Progenitor cell of endocrine pancreas (in vitro differentiated cells): ENCODE results near the gene CYSRT1. TPM values are rescaled to one million over a fixed set of nuclear protein-coding genes. Genes with fewer than 3 reads are reported as not detected.
A peak's percentile ranks its signal among the peaks of the same experiment; 100 is the strongest.

ENCODE experiments used
- DNase-seq: peaks from one replicate; pipeline ENCODE4 v3.0.0; 2021; ENCODE audit warnings: low spot score; ENCODE audit not compliant: unreplicated experiment
- H3K27ac Mint-ChIP-seq: 2 replicates; pipeline ENCODE4 v1.8.0; 2021; ENCODE audit warnings: mild to moderate bottlenecking, moderate library complexity, mixed read lengths
- H3K27me3 Mint-ChIP-seq: 2 replicates; pipeline ENCODE4 v1.8.0; 2021; ENCODE audit warnings: mixed read lengths
- H3K36me3 Mint-ChIP-seq: 2 replicates; pipeline ENCODE4 v1.8.0; 2022; ENCODE audit warnings: mixed read lengths; ENCODE audit not compliant: insufficient read depth
- H3K4me1 Mint-ChIP-seq: 2 replicates; pipeline ENCODE4 v1.8.0; 2021; ENCODE audit warnings: low read depth, mixed read lengths
- H3K4me3 Mint-ChIP-seq: 2 replicates; pipeline ENCODE4 v1.8.0; 2021; ENCODE audit warnings: low read depth, mild to moderate bottlenecking, moderate library complexity, mixed read lengths
- H3K9me3 Mint-ChIP-seq: 2 replicates; pipeline ENCODE4 v1.8.0; 2021; ENCODE audit warnings: low read depth, mixed read lengths
- CTCF ChIP-seq: fragments of 200-600 bp; sonication (generic); IDR thresholded peaks from one replicate; pipeline ENCODE4 v1.5.0; 2021; ENCODE audit warnings: antibody characterized with exemption, mild to moderate bottlenecking; ENCODE audit not compliant: unreplicated experiment
- total RNA-seq: library from RNA; stranded (reverse); gene quantifications from 2 replicates; pipeline ENCODE4 v1.2.1, GENCODE V29; 2021

The CYSRT1 gene
- total RNA-seq, 1 donor from 2014 or later = 2.7 TPM

- Mint-ChIP-seq H3K9me3 (no peaks in the 10 kb centered on the region), H3K27me3 (no peaks in the 10 kb centered on the region), H3K27ac (peak within 1 kb of the TSS; percentile 96), H3K4me1 (peaks cover 10% of the 10 kb centered on the region), H3K4me3 (peak within 1 kb of the TSS; percentile 78), H3K36me3 (peaks cover 1% of the 10 kb centered on the region)
- TF ChIP-seq CTCF = peak; percentile 19
- peak; percentile 50 for DNase-seq
Observed at GRCh38 chr9:137222190-137223077, 2.5 kb upstream of the CYSRT1 start, which contains the start of gene RNF208. RNF208 (minus strand) TSS chr9:137222240; CDS start chr9:137221212, 1,028 bp downstream.

DNA sequence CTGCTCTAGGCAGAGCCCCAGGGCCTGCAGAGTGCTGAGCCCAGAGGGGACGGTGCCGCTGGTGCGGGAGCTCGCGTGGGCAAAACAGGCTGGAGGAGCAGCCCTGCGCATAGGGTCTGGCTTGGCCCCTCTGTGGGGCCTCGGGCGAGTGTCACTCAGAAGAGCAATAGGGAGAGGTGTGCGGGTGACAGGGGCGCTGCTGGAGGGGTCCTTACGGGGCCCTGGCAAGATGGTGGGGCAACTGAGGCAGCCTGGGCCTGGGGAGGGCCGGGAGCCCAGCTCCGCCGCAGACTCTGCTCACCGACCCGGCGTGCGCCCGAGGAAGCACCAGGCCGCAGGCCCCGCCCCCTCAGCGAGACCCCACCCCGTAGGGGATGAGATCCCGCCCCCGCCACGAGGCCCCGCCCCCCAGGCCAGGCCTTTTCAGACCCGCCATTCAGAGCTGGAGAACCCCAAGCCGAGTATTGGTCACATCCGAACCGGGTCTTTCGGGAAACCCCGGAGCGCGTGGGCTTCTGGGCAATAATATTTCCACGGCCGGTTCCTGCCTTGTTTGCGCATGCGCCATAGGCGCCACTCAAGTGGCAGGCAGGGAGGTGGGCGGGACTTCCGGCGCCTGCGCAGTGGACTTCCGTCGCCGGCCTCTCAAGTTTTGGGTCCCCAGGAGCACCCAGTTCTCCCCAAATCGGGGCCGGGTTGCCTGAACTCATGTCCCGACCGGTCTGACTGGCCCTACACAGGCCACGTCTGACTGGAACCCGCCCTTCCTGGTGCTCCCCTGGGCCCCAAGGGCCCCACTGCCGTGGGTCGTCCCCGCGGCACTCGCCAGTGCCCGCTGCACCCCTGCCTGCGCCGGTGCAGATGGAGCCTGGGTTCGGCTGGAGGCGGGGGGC lies 1.6 kb upstream of the CYSRT1 start:
- peaks cover 1% of the 10 kb centered on the region for H3K36me3 Mint-ChIP-seq
- H3K27me3 Mint-ChIP-seq = no peaks in the 10 kb centered on the region
- H3K4me1 Mint-ChIP-seq = peaks cover 13% of the 10 kb centered on the region
- peak overlapping the region; percentile 96 for H3K27ac Mint-ChIP-seq
- peak; percentile 90 for DNase-seq
- no peak for TF ChIP-seq CTCF
- H3K9me3 Mint-ChIP-seq = no peaks in the 10 kb centered on the region
- H3K4me3 Mint-ChIP-seq = peak overlapping the region; percentile 78

GRCh38 chr9:137225699-137226331 lies 841 bp downstream of the CYSRT1 start:
- DNase-seq = no peak
- Mint-ChIP-seq H3K27ac (no peak overlapping the region), H3K4me3 (no peak overlapping the region), H3K27me3 (no peaks in the 10 kb centered on the region), H3K9me3 (no peaks in the 10 kb centered on the region), H3K4me1 (peaks cover 9% of the 10 kb centered on the region), H3K36me3 (no peaks in the 10 kb centered on the region)
- no peak for TF ChIP-seq CTCF

- Mint-ChIP-seq H3K4me3 (no peak overlapping the region), H3K4me1 (peaks cover 9% of the 10 kb centered on the region), H3K27me3 (no peaks in the 10 kb centered on the region), H3K27ac (no peak overlapping the region), H3K9me3 (no peaks in the 10 kb centered on the region), H3K36me3 (no peaks in the 10 kb centered on the region)
- no peak for DNase-seq
- TF ChIP-seq CTCF = no peak
Observed at GRCh38 chr9:137226338-137227053, 1.5 kb downstream of the CYSRT1 start.
